Fibroblast of the conjunctiva (primary cell): ENCODE measurements around the gene CCL23.
"Not testable (repeated sequence)": the region's sequence is repeated elsewhere in the genome, so short reads cannot be mapped to it uniquely, and the experiment has no call there.

Experiments used
- DNase-seq: peaks from one replicate; pipeline ENCODE4 v3.0.0-alpha.2; 2010; ENCODE audit warnings: low read depth

Gene CCL23, protein sequence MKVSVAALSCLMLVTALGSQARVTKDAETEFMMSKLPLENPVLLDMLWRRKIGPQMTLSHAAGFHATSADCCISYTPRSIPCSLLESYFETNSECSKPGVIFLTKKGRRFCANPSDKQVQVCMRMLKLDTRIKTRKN

DNA sequence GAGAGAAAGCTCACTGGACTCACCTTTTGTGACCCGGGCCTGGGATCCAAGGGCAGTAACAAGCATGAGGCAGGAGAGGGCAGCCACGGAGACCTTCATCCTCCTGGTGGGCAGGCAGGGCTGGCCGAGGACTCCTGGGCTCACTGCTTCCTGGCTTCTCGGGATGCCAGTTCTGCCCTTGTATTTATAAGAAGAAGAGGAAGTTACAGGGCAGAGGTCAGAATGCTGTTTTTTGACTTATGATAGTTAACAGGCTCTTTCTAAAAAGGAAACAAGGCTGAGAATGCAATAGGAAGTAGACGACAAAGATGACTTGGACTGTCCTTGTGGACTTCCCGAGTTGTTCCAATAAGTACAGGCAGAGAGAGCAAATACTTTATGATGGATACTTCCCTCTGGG is at the start of gene CCL23:
CCL23 (minus strand) TSS at position 174 of the 400 bp plus-strand sequence; CDS start at position 99, 75 bp downstream.
- DNase-seq, result no peak

GRCh38 chr17:36066365-36066985 is 48.7 kb upstream of the CCL23 start:
- DNase-seq, result no peak

- DNase-seq, result no peak
Observed at GRCh38 chr17:36063786-36064541, 46.2 kb upstream of the CCL23 start, which contains the start of gene CCL18. Gene CCL18, plus strand, starts transcription at chr17:36064272. Its CDS starts 71 bp downstream, at chr17:36064343.

DNA sequence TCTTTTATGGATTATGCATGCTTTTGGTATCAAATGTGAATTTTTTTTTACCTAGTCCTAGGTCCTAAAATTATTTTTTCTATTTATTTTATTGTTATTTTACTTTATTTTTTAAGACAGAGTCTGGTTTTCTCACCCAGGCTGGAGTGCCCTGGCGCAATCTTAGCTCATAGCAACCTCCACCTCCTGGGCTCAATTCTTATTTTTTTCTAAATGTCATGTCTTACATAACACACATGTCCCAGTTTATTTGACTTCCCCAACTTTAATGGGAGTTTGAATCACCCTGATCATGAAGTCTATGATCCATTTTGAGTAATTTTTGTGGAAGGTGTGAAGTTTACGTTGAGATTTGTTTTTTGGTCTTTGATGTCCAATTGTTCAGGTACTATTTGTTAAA is 43.0 kb upstream of the CCL23 start:
- DNase-seq, result no peak

- no peak for DNase-seq
Observed at GRCh38 chr17:36059406-36059805, 41.6 kb upstream of the CCL23 start.

- no peak for DNase-seq
Observed at GRCh38 chr17:36057911-36058310, 40.1 kb upstream of the CCL23 start.

- DNase-seq, result no peak
Observed at GRCh38 chr17:36055921-36056520, 38.2 kb upstream of the CCL23 start.

DNA sequence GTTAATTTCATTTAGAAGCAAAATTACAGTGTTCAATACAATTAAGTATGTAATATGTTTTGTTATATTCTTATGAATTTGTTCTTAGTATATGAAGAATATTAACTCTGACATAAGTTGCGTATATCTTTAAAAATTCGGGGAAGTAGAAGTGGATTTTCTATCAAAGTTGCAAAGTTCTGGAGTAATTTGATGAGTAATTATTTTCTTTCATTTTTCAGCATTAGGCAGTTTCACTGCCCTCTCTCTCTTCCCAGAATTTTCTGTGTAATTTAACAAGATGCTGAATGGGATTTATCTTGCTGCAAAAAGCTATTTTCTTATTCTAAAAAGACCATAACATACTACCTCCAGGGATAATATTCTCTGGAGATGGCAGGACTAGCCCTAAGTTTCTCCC is 37.4 kb upstream of the CCL23 start:
- DNase-seq, result no peak

DNA sequence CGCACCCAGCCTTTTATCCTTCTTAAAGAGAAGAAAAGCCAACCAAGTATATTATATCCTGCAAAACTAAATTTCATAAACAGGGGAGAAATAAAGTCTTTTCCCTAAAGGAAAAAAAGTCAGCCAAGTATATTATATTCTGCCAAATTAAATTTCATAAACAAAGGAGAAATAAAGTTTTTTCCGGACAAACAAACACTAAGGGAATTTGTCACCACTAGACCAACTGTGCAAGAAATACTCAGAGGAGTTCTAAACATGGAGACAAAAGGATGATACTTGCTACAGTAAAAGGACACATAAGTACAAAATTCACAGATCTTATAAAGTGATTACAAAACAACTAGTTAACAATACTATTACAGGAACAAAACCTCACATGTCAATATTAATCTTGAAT is 31.9 kb upstream of the CCL23 start:
- no peak for DNase-seq

GRCh38 chr17:36048066-36048465 is 30.3 kb upstream of the CCL23 start:
- DNase-seq, result no peak

GRCh38 chr17:36036235-36036634 is 18.5 kb upstream of the CCL23 start:
- DNase-seq, result no peak

DNA sequence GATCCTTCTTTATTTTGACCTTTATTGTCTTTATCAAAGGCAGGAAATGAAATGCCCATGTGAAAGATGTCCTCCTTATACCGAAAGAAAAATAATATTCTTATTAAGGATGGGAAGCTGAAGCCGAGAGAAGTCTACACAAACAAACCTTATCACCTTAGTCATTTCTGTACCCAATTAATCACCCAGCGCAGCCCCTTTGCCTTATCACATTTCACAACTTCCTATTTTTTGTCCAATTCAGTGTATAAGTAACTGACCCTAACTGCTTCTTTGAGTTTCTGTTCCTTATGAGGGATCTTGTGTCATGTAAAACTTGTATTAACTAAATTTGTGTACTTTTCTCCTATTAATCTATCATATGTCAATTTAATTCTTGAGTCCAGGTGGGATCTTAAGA is 16.4 kb upstream of the CCL23 start:
- DNase-seq, result no peak

DNA sequence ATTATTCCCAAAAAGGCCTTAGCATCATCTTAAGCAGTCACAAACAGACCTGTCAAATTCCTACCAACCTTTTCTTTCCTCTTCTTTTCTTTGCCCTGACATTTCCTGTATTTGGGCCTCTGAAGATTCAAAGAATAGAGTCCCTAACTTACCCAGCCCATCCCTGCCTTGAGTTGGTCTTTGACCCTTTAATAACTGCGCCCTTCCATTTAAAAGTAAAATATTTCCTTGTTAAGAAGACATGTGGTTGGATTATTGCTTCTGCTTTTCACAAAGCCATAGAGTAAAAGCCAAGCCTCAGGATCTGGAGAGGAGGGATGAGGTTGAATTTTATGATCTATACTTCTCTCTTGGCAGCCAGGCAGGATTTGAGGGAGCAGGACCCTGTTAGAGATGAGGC is 13.2 kb upstream of the CCL23 start:
- no peak for DNase-seq

DNA sequence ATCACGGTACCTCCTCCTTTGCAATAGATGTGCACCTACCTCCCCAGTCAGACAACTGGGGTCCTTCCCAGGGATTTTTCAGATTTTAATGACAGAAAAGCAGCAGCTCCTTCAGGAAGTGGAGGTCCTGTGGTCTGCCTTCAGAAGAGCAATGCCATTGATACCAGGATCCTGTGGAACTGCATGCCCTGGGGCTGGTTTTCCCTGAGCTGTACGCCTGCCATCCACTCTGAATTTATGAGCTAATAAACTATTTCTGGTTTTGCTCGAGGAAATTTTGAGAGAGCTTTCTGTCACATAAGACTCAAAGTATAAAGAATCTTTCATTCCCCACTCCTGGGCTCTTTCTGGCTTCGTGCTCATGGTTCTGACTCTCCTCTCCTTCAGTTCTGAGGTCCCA is 10.0 kb upstream of the CCL23 start:
- no peak for DNase-seq

DNA sequence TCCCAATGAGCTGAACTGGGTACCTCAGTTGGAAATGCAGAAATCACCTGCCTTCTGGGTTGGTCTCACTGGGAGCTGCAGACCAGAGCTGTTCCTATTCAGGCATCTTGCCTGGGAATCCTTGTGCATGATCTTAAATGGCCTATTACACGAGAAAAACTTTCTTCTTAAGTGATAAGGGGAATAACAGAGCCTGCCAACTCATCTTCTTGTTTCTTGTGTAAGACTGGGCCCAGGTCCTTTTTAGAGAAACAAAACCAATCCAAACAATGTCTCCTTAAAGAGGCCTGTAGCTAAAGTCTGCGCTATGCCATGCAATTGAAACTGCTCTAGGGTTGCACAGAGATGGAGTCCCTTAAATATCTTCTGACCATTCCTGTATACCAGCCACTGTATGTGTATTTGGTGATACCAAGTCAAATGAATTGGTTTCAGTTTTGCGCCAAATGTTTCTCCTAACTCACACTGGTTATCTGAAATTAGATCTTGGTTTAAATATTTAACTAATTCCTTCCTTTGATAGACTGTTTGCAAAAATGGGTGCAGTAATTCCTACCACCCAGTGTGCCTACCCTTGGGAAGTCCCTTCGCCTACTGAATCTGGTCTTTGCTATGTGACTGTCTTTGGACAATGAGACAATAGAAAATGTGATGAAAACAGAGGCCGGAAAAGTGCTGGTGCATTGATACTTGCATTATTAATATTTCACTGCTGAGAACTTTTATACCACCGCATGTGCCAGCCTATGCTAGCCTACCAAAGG is 6.5 kb upstream of the CCL23 start:
- DNase-seq, result no peak

- no peak for DNase-seq
Observed at GRCh38 chr17:36019423-36019822, 1.7 kb upstream of the CCL23 start.

GRCh38 chr17:36016555-36016954 is 1.2 kb downstream of the CCL23 start:
- DNase-seq, result no peak

GRCh38 chr17:36015895-36016294 is 1.9 kb downstream of the CCL23 start:
- not testable (repeated sequence) for DNase-seq

DNA sequence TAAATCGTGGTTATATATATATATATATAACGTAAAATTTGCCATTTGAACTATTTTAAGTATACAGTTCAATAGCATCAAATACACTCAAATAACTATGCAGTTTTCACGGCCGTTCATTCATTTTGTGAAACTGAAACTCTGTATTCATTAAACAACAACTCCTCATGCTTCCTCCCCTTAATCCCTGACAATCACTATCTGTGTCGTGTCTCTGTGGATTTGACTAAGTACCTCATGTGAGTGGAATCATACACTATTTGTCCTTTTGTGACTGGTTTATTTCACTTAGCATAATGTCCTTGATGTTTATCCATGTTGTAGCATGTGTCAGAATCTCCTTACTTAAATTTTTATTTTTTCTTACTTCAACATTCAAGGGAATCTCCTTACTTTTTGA is 2.8 kb downstream of the CCL23 start:
- no peak for DNase-seq

GRCh38 chr17:36011201-36011600 is 6.6 kb downstream of the CCL23 start:
- DNase-seq, result no peak

DNA sequence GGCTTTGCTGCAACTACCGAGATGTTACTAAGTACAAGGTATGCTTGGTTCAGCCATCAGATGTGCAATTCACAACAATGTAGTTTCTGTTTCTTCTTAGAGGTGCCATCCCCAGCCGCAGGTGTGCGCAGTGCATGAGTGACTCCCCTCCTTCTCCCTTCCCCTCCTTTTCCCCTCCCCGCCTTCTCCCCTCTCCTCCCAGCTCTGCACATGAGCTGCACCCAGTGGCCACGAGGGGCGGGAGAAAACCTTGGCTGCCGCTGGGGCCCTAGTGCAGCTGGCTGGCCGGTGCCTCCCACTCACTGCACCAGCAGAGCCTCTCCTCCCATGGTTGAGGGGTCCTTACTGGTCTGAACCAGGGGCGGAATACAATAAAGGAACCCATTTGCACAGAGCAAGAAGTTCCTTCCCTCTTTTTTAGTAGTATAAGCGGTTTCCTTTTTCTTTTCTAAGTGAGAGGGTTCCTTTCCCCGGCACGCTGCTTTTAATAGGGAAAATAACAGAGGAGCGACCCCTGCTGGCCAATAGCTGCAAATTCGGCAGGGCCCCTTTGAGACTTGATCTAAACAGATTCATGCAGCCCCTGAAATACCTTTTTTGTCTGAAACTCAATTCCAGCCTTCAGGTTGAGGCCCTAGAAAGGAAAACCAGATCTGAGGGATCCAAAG is 8.6 kb downstream of the CCL23 start:
- DNase-seq, result no peak
